HEK293T (cell line): ENCODE results near the gene REEP3.

Experiments
- BHLHE40 ChIP-seq: fragments of 450-650 bp; IDR thresholded peaks from 2 replicates; pipeline ENCODE4 v1.6.1; 2016; ENCODE audit warnings: mild to moderate bottlenecking, moderate library complexity, borderline replicate concordance
- ELF4 ChIP-seq: fragments of 450-650 bp; IDR thresholded peaks from 2 replicates; pipeline ENCODE4 v1.6.1; 2017; ENCODE audit warnings: antibody characterized with exemption
- FOXA1 ChIP-seq: fragments of 450-650 bp; IDR thresholded peaks from 2 replicates; pipeline ENCODE4 v1.6.1; 2016; ENCODE audit warnings: mild to moderate bottlenecking
- FOXK2 ChIP-seq: fragments of 450-650 bp; IDR thresholded peaks from 2 replicates; pipeline ENCODE4 v1.6.1; 2016; ENCODE audit warnings: mild to moderate bottlenecking
- FOXM1 ChIP-seq: fragments of 450-650 bp; IDR thresholded peaks from 2 replicates; pipeline ENCODE4 v1.6.1; 2017; ENCODE audit warnings: mild to moderate bottlenecking, borderline replicate concordance
- HDGF ChIP-seq: fragments of 450-650 bp; IDR thresholded peaks from 2 replicates; pipeline ENCODE4 v1.6.1; 2017; ENCODE audit warnings: antibody characterized with exemption, borderline replicate concordance
- LEF1 ChIP-seq: fragments of 450-650 bp; IDR thresholded peaks from 2 replicates; pipeline ENCODE4 v1.6.1; 2017; ENCODE audit warnings: mild to moderate bottlenecking, borderline replicate concordance
- SP1 ChIP-seq: fragments of 450-650 bp; IDR thresholded peaks from 2 replicates; pipeline ENCODE4 v1.6.1; 2017
- SUZ12 ChIP-seq: fragments of 450-650 bp; IDR thresholded peaks from 2 replicates; pipeline ENCODE4 v1.6.1; 2016; ENCODE audit warnings: mild to moderate bottlenecking
- TARDBP ChIP-seq: fragments of 450-650 bp; IDR thresholded peaks from 2 replicates; pipeline ENCODE4 v1.6.1; 2016
- ZNF384 ChIP-seq: fragments of 450-650 bp; IDR thresholded peaks from 2 replicates; pipeline ENCODE4 v1.6.1; 2016
- TF ChIP-seq, protein P1 (sequence below): fragments of 450-650 bp; IDR thresholded peaks from 2 replicates; pipeline ENCODE4 v1.6.1; 2016

- TF ChIP-seq HDGF (no peak), FOXK2 (no peak), FOXA1 (no peak), SUZ12 (no peak), ELF4 (no peak), BHLHE40 (no peak), TARDBP (no peak), FOXM1 (no peak), SP1 (no peak), ZNF384 (no peak), LEF1 (no peak)
- TF ChIP-seq, protein P1, sequence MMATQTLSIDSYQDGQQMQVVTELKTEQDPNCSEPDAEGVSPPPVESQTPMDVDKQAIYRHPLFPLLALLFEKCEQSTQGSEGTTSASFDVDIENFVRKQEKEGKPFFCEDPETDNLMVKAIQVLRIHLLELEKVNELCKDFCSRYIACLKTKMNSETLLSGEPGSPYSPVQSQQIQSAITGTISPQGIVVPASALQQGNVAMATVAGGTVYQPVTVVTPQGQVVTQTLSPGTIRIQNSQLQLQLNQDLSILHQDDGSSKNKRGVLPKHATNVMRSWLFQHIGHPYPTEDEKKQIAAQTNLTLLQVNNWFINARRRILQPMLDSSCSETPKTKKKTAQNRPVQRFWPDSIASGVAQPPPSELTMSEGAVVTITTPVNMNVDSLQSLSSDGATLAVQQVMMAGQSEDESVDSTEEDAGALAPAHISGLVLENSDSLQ = no peak
Observed at GRCh38 chr10:63563623-63564022, 42.4 kb downstream of the REEP3 start.
